Subcutaneous abdominal adipose tissue (tissue), 5 donors: ENCODE measurements around the gene UBE4A.
"Not testable (repeated sequence)": the region's sequence is repeated elsewhere in the genome, so short reads cannot be mapped to it uniquely, and the experiment has no call there.

Source experiments
- H3K27ac ChIP-seq: one replicate; pipeline ENCODE4 v1.7.0; 2013; ENCODE audit warnings: low read depth, mild to moderate bottlenecking, inconsistent platforms, low read length, moderate library complexity
- H3K27me3 ChIP-seq, 5 donors: one replicate each; pipeline ENCODE4 v1.7.0; 2013; ENCODE audit warnings: low read length in 5 of 5, inconsistent platforms in 1 of 5; ENCODE audit not compliant: control insufficient read depth in 5 of 5, insufficient read depth in 4 of 5
- H3K36me3 ChIP-seq, 5 donors: one replicate each; pipeline ENCODE4 v1.7.0; 2013; ENCODE audit warnings: low read length in 5 of 5; ENCODE audit not compliant: control insufficient read depth in 5 of 5, insufficient read depth in 5 of 5
- H3K4me1 ChIP-seq, 5 donors: one replicate each; pipeline ENCODE4 v1.7.0; 2013; ENCODE audit warnings: low read length in 5 of 5, mild to moderate bottlenecking in 3 of 5, moderate library complexity in 1 of 5; ENCODE audit not compliant: control insufficient read depth in 5 of 5, insufficient read depth in 5 of 5
- H3K4me3 ChIP-seq, 5 donors: one replicate each; pipeline ENCODE4 v1.7.0; 2013; ENCODE audit warnings: low read length in 5 of 5, low read depth in 1 of 5
- H3K9ac ChIP-seq, 5 donors: one replicate each; pipeline ENCODE4 v1.7.0; 2013; ENCODE audit warnings: low read length in 5 of 5, mild to moderate bottlenecking in 4 of 5, moderate library complexity in 3 of 5
- H3K9me3 ChIP-seq, 5 donors: one replicate each; pipeline ENCODE4 v1.7.0; 2013; ENCODE audit warnings: low read length in 5 of 5; ENCODE audit not compliant: control insufficient read depth in 5 of 5
- donor health status: healthy.
- donor health status: healthy.
- donor health status: healthy.
- donor health status: healthy.
- donor health status: healthy.

The UBE4A gene

DNA sequence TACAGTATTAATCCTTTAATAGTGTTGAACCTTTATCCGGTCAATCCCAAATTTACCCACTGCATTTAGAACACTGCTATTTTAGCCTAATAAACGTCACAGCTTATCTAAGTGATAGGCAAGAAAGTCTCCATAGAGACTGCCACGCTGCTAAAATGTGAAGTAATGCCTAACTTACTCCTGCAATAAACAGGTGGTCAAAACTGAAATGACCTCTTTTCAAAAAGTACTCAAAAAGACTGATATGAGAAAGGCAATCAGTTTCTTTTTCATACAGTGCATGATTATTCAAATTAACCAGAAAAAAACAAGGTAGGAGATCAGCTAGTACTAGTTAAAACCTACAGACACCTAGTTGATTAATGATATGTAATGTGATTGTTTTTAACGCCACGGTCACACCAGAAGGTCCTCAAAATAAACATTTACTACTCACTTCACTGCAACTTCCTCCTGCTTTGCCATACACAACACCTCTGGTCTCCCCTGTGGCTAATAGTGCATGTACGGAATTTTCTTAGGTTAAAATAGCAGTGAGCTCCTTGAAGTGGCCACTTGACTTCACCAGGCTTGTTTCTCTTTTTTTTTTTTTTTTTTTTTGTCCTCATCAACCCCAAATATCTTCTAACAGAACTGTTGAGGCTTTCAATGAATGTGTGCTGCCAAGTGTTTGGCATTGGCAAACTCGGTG lies 50.8 kb downstream of the UBE4A start:
- Histone ChIP-seq H3K27ac (no peak overlapping the region), H3K36me3 (peaks cover 25 to 49% (median 29%) of the 10 kb centered on the region in 5 donors), H3K4me3 (no peak overlapping the region), H3K9me3 (no peaks in the 10 kb centered on the region), H3K9ac (no peak overlapping the region), H3K4me1 (peaks cover 0 to 6% (median 0%) of the 10 kb centered on the region in 5 donors), H3K27me3 (no peaks in the 10 kb centered on the region)

DNA sequence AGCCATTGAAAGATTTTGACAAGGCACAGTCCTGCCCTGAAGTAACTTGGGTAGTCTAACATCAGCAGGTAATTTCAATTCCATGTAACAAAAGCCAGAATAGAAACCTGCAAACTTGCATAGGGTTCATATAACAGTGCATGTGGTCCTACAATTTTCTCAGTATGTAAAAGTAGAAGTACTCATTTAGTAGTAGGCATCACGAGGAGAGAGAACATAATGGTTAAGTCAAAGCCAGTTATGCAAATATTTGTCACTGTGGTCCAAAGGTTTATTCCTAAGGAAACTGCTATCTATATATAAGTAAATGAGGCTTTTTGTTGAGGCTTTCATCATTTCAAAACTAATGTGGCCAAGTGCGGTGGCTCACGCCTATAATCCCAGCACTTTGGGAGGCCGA lies 52.1 kb downstream of the UBE4A start:
- Histone ChIP-seq H3K9me3 (no peaks in the 10 kb centered on the region), H3K4me3 (no peak overlapping the region), H3K9ac (no peak overlapping the region), H3K36me3 (peaks cover 21 to 41% (median 28%) of the 10 kb centered on the region in 5 donors), H3K27me3 (no peaks in the 10 kb centered on the region), H3K27ac (no peak overlapping the region), H3K4me1 (peaks cover 0 to 4% (median 0%) of the 10 kb centered on the region in 5 donors)

DNA sequence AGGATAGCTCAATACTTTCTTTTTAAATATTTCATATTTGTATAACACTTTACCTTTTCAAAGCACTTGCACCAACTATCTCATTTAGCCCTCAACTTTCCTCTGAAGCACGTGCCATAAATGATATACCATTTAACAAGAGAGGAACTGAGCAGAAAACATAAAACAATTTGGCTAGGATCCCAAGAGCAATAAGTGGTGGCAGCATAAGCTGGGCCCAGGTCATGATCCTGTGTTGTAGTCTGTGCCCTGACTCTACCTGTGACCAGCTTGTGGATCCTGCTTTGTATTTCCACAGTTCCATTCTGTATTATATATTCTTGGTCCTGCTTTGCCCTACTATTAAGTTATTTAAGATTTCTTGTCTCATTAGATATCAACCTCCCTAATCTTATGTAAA lies 53.5 kb downstream of the UBE4A start:
- Histone ChIP-seq H3K27me3 (no peaks in the 10 kb centered on the region), H3K4me1 (no peaks in the 10 kb centered on the region), H3K9me3 (no peaks in the 10 kb centered on the region), H3K9ac (no peak overlapping the region), H3K4me3 (no peak overlapping the region), H3K36me3 (peaks cover 18 to 32% (median 23%) of the 10 kb centered on the region in 5 donors), H3K27ac (no peak overlapping the region)

- H3K4me1 ChIP-seq: no peaks in the 10 kb centered on the region
- H3K27ac ChIP-seq: no peak overlapping the region
- no peaks in the 10 kb centered on the region for H3K9me3 ChIP-seq
- H3K27me3 ChIP-seq: no peaks in the 10 kb centered on the region
- H3K36me3 ChIP-seq: peaks cover 8 to 23% (median 13%) of the 10 kb centered on the region in 5 donors
- H3K9ac ChIP-seq: no peak overlapping the region
- H3K4me3 ChIP-seq: no peak overlapping the region
Measured at GRCh38 chr11:118415062-118415738, 55.8 kb downstream of the UBE4A start.

- Histone ChIP-seq H3K27me3 (no peaks in the 10 kb centered on the region), H3K27ac (no peak overlapping the region)
Measured at GRCh38 chr11:118415739-118416068, 56.3 kb downstream of the UBE4A start.

DNA sequence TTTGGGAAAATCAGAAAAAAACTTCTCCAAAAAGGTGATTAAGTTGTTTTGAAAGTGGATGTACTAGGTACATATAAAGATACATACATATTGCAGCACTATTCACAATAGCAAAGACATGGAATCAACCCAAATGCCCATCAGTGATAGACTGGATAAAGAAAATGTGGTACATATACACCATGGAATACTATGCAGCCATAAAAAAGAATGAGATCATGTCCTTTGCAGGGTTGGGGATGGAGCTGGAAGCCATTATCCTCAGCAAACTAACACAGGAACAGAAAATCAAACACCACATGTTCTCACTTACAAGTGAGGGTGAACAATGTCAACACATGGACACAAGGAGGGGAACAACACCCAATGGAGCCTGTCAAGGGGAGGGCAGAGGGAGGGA lies 57.5 kb downstream of the UBE4A start:
- H3K36me3 ChIP-seq: peaks cover 7 to 19% (median 11%) of the 10 kb centered on the region in 5 donors
- not testable (repeated sequence) for H3K4me1 ChIP-seq, H3K4me3 ChIP-seq, H3K9me3 ChIP-seq, H3K27ac ChIP-seq, H3K9ac ChIP-seq, H3K27me3 ChIP-seq

More at GRCh38 chr11:118415739-118416068, 56.3 kb downstream of the UBE4A start:
- Histone ChIP-seq H3K9ac (no peak overlapping the region), H3K36me3 (peaks cover 7 to 23% (median 11%) of the 10 kb centered on the region in 5 donors), H3K4me3 (no peak overlapping the region), H3K4me1 (no peaks in the 10 kb centered on the region), H3K9me3 (no peaks in the 10 kb centered on the region)

- H3K9me3 ChIP-seq: no peaks in the 10 kb centered on the region
- H3K27me3 ChIP-seq: no peaks in the 10 kb centered on the region
- H3K36me3 ChIP-seq: peaks cover 7 to 19% (median 11%) of the 10 kb centered on the region in 5 donors
- H3K9ac ChIP-seq: no peak overlapping the region
- H3K4me1 ChIP-seq: no peaks in the 10 kb centered on the region
- no peak overlapping the region for H3K4me3 ChIP-seq
- no peak overlapping the region for H3K27ac ChIP-seq
Measured at GRCh38 chr11:118417801-118418200, 58.4 kb downstream of the UBE4A start.

GRCh38 chr11:118418766-118419165 lies 59.4 kb downstream of the UBE4A start:
- H3K27ac ChIP-seq: no peak overlapping the region
- no peaks in the 10 kb centered on the region for H3K9me3 ChIP-seq
- no peaks in the 10 kb centered on the region for H3K4me1 ChIP-seq
- no peaks in the 10 kb centered on the region for H3K27me3 ChIP-seq
- H3K4me3 ChIP-seq: no peak overlapping the region
- peaks cover 5 to 14% (median 7%) of the 10 kb centered on the region in 5 donors for H3K36me3 ChIP-seq
- H3K9ac ChIP-seq: no peak overlapping the region

GRCh38 chr11:118427707-118428106 lies 68.3 kb downstream of the UBE4A start:
- Histone ChIP-seq H3K27ac (no peak overlapping the region), H3K27me3 (no peaks in the 10 kb centered on the region), H3K36me3 (no peaks in the 10 kb centered on the region), H3K4me1 (no peaks in the 10 kb centered on the region), H3K4me3 (no peak overlapping the region), H3K9ac (no peak overlapping the region), H3K9me3 (no peaks in the 10 kb centered on the region)

DNA sequence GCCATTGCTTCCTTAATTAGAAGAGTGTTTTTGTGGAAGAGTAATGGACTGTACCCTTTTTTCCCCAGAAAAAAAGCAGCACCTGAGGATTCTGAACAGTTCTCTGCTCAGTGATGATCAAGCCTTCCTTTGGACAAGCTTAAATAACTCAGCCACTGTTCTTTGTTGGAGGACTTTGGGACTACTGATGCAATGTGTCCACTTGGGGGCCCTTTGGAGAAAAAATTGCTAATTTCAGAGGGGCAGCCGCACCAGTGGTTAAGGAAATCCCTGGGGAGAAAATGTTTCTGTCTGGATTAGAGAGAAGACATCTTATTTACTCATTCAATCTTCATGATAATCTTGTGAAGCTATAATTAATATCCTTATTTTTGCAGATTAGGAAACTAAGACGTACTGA lies 71.6 kb downstream of the UBE4A start:
- Histone ChIP-seq H3K36me3 (no peaks in the 10 kb centered on the region), H3K9ac (no peak overlapping the region), H3K4me1 (peaks cover 0 to 21% (median 18%) of the 10 kb centered on the region in 5 donors), H3K9me3 (no peaks in the 10 kb centered on the region), H3K27ac (no peak overlapping the region), H3K27me3 (no peaks in the 10 kb centered on the region), H3K4me3 (no peak overlapping the region)
